ENCODE results near the gene SDC4.

DNA sequence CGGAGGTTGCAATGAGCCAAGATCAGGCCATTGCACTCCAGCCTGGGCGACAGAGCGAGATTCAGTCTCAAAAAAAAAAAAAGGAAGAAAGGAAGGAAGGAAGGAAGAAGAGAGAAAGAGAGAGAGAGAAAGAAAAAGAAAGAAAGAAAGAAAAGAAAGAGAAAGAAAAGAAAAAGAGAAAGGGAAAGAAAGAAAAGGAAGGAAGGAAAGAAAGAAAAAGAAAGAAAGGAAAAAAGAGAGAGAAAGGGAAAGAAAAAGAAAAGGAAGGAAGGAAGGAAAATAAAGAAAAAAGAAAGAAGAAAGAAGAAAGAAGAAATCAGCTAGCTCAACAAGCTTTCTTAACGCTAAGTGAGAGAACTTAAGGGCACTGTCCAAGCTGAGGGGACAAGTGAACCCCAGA is 32.6 kb downstream of the SDC4 start:
- TF ChIP-seq, protein P1, sequence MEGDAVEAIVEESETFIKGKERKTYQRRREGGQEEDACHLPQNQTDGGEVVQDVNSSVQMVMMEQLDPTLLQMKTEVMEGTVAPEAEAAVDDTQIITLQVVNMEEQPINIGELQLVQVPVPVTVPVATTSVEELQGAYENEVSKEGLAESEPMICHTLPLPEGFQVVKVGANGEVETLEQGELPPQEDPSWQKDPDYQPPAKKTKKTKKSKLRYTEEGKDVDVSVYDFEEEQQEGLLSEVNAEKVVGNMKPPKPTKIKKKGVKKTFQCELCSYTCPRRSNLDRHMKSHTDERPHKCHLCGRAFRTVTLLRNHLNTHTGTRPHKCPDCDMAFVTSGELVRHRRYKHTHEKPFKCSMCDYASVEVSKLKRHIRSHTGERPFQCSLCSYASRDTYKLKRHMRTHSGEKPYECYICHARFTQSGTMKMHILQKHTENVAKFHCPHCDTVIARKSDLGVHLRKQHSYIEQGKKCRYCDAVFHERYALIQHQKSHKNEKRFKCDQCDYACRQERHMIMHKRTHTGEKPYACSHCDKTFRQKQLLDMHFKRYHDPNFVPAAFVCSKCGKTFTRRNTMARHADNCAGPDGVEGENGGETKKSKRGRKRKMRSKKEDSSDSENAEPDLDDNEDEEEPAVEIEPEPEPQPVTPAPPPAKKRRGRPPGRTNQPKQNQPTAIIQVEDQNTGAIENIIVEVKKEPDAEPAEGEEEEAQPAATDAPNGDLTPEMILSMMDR (conservative IDR thresholded peaks at IDR 0.05) = no peak
- TF ChIP-seq EZH2 (IDR thresholded peaks at IDR 0.05; ENCODE audit: low read depth) = no peak

Data from PC-9 (cell line).